HG03025 (cell line): ENCODE measurements around the gene KAZN.

Source experiments
- ATAC-seq: cut with Tn5 transposase; IDR thresholded peaks from one replicate; pipeline ENCODE4 v1.9.1; 2021; ENCODE audit warnings: mild to moderate bottlenecking, moderate library complexity; ENCODE audit not compliant: unreplicated experiment, low FRiP score

KAZN gene

GRCh38 chr1:14735841-14736240 lies 137.4 kb downstream of the KAZN start:
- no peak for ATAC-seq

GRCh38 chr1:14737561-14738094 lies 139.1 kb downstream of the KAZN start:
- ATAC-seq, result no peak

GRCh38 chr1:14738235-14738634 lies 139.8 kb downstream of the KAZN start:
- ATAC-seq, result no peak

- ATAC-seq, result no peak
These were observed 140.2 kb downstream of the KAZN start for GRCh38 chr1:14738647-14739046.

GRCh38 chr1:14739082-14739832 lies 140.8 kb downstream of the KAZN start:
- ATAC-seq, result no peak

- no peak for ATAC-seq
These were observed 141.5 kb downstream of the KAZN start for GRCh38 chr1:14740016-14740415.

GRCh38 chr1:14741082-14741481 lies 142.6 kb downstream of the KAZN start:
- no peak for ATAC-seq

- ATAC-seq, result no peak
These were observed 143.0 kb downstream of the KAZN start for GRCh38 chr1:14741532-14741931.

- no peak for ATAC-seq
These were observed 143.9 kb downstream of the KAZN start for GRCh38 chr1:14742181-14742980.

GRCh38 chr1:14743368-14743767 lies 144.9 kb downstream of the KAZN start:
- ATAC-seq, result no peak

GRCh38 chr1:14745001-14745720 lies 146.7 kb downstream of the KAZN start:
- ATAC-seq, result no peak

- ATAC-seq, result no peak
These were observed 147.3 kb downstream of the KAZN start for GRCh38 chr1:14745789-14746188.

- no peak for ATAC-seq
These were observed 147.9 kb downstream of the KAZN start for GRCh38 chr1:14746393-14746792.

GRCh38 chr1:14748151-14748550 lies 149.7 kb downstream of the KAZN start:
- ATAC-seq, result no peak

GRCh38 chr1:14748977-14749376 lies 150.5 kb downstream of the KAZN start:
- no peak for ATAC-seq

- no peak for ATAC-seq
These were observed 152.0 kb downstream of the KAZN start for GRCh38 chr1:14750490-14750889.

- no peak for ATAC-seq
These were observed 157.2 kb downstream of the KAZN start for GRCh38 chr1:14755518-14756252.

- no peak for ATAC-seq
These were observed 158.3 kb downstream of the KAZN start for GRCh38 chr1:14756589-14757285.

GRCh38 chr1:14757286-14757625 lies 158.8 kb downstream of the KAZN start:
- no peak for ATAC-seq
